ENCODE results near the gene DGKB.

GRCh38 chr7:14207711-14208110 lies 694.8 kb downstream of the DGKB start:
- no peak for TF ChIP-seq L3MBTL2 (conservative IDR thresholded peaks at IDR 0.05)
- TF ChIP-seq FOXK2 (IDR thresholded peaks at IDR 0.05), result no peak
- no peak for TF ChIP-seq ZNF384 (IDR thresholded peaks at IDR 0.05)
- TF ChIP-seq LEF1 (IDR thresholded peaks at IDR 0.05; ENCODE audit: borderline replicate concordance), result no peak
- no peak for TF ChIP-seq ARNT (IDR thresholded peaks at IDR 0.05)
- no peak for TF ChIP-seq SP1 (IDR thresholded peaks at IDR 0.05)
- TF ChIP-seq FOXM1 (IDR thresholded peaks at IDR 0.05; ENCODE audit: borderline replicate concordance), result no peak

Measured in HEK293T (cell line).